B cell (primary cell): ENCODE data around the gene SERPINA12.

Experiments
- EZH2 ChIP-seq: IDR thresholded peaks from 2 replicates; pipeline ENCODE4 v1.6.1; 2012; ENCODE audit warnings: borderline replicate concordance, low read depth, mild to moderate bottlenecking, moderate library complexity, low read length; ENCODE audit not compliant: insufficient read depth, poor library complexity, severe bottlenecking
- TF ChIP-seq, protein P1 (sequence below): fragments of 200-600 bp; IDR thresholded peaks from one replicate; pipeline ENCODE4 v1.8.0; 2022; ENCODE audit warnings: antibody characterized with exemption, mild to moderate bottlenecking

DNA sequence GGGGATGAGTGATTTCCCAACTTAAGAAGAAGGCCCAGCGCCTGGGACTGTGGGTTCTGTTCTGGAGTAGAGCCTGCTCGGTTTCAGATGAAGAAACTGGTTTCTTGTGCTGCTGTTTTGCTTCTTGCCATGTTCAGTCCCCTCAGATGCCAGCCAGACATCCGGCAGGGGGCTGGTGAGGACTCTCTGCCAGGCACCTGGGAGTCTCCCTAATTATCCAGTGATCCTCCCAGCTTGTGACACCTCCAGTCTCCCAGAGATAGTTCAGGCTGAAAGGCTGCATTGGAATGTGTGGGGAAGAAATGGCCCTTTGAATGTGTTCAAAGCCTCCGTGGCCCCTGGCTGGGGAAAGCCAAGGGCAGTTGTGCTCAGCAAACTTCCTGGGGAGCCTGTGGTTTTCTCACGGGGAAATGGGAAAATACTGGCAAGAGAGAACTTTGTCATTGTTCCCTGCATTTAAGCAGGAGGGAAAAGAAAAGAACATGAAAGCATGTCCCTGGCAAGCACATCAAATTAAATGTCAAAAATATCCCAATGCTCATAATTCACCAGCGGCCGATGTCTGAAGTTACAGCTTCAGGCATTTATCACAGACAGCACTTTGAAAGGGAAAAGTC lies 8.5 kb upstream of the SERPINA12 start:
- TF ChIP-seq, protein P1, sequence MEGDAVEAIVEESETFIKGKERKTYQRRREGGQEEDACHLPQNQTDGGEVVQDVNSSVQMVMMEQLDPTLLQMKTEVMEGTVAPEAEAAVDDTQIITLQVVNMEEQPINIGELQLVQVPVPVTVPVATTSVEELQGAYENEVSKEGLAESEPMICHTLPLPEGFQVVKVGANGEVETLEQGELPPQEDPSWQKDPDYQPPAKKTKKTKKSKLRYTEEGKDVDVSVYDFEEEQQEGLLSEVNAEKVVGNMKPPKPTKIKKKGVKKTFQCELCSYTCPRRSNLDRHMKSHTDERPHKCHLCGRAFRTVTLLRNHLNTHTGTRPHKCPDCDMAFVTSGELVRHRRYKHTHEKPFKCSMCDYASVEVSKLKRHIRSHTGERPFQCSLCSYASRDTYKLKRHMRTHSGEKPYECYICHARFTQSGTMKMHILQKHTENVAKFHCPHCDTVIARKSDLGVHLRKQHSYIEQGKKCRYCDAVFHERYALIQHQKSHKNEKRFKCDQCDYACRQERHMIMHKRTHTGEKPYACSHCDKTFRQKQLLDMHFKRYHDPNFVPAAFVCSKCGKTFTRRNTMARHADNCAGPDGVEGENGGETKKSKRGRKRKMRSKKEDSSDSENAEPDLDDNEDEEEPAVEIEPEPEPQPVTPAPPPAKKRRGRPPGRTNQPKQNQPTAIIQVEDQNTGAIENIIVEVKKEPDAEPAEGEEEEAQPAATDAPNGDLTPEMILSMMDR, result no peak
- TF ChIP-seq EZH2, result no peak
